ENCODE results near the gene NUDT13. TPM values are rescaled to one million over a fixed set of nuclear protein-coding genes. Genes with fewer than 3 reads are reported as not detected.
A peak's percentile ranks its signal among the peaks of the same experiment; 100 is the strongest.

NUDT13 gene
- total and polyA plus RNA-seq, 9 of the 15 experiments (the other 6 are each of a cell fraction or from before 2014, with no cell fraction given), result 4.7 to 11.1 (median 5.6) TPM

DNA sequence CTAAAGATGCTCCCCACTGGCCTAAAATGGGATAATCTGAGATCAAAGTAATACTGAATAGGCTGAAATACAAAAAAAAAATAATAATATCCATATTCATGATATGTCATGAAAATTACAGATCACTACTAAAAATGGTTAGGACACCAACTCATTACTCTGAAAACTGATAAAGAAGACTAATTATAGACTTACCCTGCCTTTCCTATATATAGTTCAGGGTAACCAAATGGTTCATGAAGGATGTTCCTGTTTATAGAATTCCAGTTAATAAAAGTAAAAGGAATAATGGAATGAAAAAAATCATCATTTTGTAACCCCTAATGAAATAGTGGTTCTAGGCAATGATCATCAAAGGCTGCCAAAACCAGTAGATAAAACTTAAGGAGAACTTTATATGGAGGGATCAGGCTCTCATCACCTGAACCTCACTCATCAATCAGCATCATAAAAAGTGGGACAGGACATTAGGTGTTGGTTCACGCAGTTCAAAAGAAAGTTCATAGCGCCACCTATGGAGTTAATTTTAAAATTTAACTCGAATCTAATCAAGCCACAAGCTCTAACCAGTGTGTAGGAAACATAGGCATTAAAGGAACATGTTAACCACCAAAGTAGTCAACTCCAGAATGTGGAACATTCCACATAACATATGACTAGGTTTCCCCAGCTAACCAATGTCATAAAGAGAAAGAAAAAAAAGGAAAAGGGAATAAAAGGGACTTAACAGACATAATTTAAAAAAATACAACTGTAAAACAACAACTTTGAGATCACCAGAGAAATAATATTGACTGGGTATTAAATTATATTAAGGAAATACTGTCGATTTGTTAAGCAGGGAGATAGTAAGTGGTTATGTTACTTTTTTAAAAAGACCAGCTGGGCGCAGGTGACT lies 49.3 kb upstream of the NUDT13 start (continued):
- TF ChIP-seq SMAD3 (CRISPR knock-in tag; conservative IDR thresholded peaks at IDR 0.05) (no peak), RAD51 (IDR thresholded peaks at IDR 0.05; ENCODE audit: borderline replicate concordance, low read depth) (no peak), FOXM1 (IDR thresholded peaks at IDR 0.05; ENCODE audit: low read depth) (no peak), FOXM1 (CRISPR knock-in tag; IDR thresholded peaks at IDR 0.05; ENCODE audit: low read depth) (no peak), KLF6 (CRISPR knock-in tag; IDR thresholded peaks at IDR 0.05; ENCODE audit: borderline replicate concordance) (no peak), RB1 (IDR thresholded peaks at IDR 0.05; ENCODE audit: low read depth) (no peak), BACH1 (tag; IDR thresholded peaks at IDR 0.05) (no peak), STAG1 (CRISPR knock-in tag; IDR thresholded peaks at IDR 0.05; ENCODE audit: borderline replicate concordance) (no peak), HIVEP1 (CRISPR knock-in tag; IDR thresholded peaks at IDR 0.05) (no peak), ZBTB8A (IDR thresholded peaks at IDR 0.05; ENCODE audit: partially characterized antibody) (no peak), BHLHE40 (IDR thresholded peaks at IDR 0.05; ENCODE audit: low read length) (no peak), TAF9B (IDR thresholded peaks at IDR 0.05; ENCODE audit: partially characterized antibody) (no peak), FOXA3 (CRISPR knock-in tag; conservative IDR thresholded peaks at IDR 0.05 in 1 of 2, IDR thresholded peaks at IDR 0.05 in 1 of 2) (no peak), PURB (CRISPR knock-in tag; IDR thresholded peaks at IDR 0.05; ENCODE audit: low read depth) (no peak), CTBP1 (IDR thresholded peaks at IDR 0.05; ENCODE audit: borderline replicate concordance) (no peak), TOE1 (IDR thresholded peaks at IDR 0.05; ENCODE audit: borderline replicate concordance) (peak; percentile 37; the same call in 1 of the 2 replicates), TOE1 (CRISPR knock-in tag; IDR thresholded peaks at IDR 0.05; ENCODE audit: borderline replicate concordance, low read depth) (no peak), ARNT (IDR thresholded peaks at IDR 0.05) (no peak), TCF7L2 (IDR thresholded peaks at IDR 0.05; ENCODE audit: low read depth, low read length) (no peak), POLR2AphosphoS5 (IDR thresholded peaks at IDR 0.05; ENCODE audit: control insufficient read depth, insufficient read depth, low read depth, low read length) (no peak), RAD21 (CRISPR knock-in tag; conservative IDR thresholded peaks at IDR 0.05 in 1 of 2, IDR thresholded peaks at IDR 0.05 in 1 of 2) (peak; percentile 24 to 82; a peak in 3 of 4 replicates), POLR2H (tag; IDR thresholded peaks at IDR 0.05; ENCODE audit: low read depth) (0 out of 2 replicates have a peak, but pooled peaks have one; percentile 32), CREBBP (IDR thresholded peaks at IDR 0.05; ENCODE audit: low read depth, low read length) (no peak), POLR3G (IDR thresholded peaks at IDR 0.05; ENCODE audit: extremely low read depth, insufficient read length, insufficient replicate concordance) (no peak), ZKSCAN1 (IDR thresholded peaks at IDR 0.05; ENCODE audit: low read depth, low read length) (no peak)
- TF ChIP-seq, protein P1, sequence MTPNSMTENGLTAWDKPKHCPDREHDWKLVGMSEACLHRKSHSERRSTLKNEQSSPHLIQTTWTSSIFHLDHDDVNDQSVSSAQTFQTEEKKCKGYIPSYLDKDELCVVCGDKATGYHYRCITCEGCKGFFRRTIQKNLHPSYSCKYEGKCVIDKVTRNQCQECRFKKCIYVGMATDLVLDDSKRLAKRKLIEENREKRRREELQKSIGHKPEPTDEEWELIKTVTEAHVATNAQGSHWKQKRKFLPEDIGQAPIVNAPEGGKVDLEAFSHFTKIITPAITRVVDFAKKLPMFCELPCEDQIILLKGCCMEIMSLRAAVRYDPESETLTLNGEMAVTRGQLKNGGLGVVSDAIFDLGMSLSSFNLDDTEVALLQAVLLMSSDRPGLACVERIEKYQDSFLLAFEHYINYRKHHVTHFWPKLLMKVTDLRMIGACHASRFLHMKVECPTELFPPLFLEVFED (CRISPR knock-in tag; conservative IDR thresholded peaks at IDR 0.05), result no peak
- TF ChIP-seq, protein P2, sequence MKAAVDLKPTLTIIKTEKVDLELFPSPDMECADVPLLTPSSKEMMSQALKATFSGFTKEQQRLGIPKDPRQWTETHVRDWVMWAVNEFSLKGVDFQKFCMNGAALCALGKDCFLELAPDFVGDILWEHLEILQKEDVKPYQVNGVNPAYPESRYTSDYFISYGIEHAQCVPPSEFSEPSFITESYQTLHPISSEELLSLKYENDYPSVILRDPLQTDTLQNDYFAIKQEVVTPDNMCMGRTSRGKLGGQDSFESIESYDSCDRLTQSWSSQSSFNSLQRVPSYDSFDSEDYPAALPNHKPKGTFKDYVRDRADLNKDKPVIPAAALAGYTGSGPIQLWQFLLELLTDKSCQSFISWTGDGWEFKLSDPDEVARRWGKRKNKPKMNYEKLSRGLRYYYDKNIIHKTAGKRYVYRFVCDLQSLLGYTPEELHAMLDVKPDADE (conservative IDR thresholded peaks at IDR 0.05; ENCODE audit: control insufficient read depth, low read depth, low read length), result no peak

Measured in K562 (cell line).